Fibroblast of villous mesenchyme (primary cell): ENCODE measurements around the gene KRT34. TPM values are rescaled to one million over a fixed set of nuclear protein-coding genes. Genes with fewer than 3 reads are reported as not detected.

Source experiments
- DNase-seq: peaks from one replicate; pipeline ENCODE4 v3.0.0-alpha.2; 2010; ENCODE audit warnings: low read depth
- H3K4me3 ChIP-seq: 2 replicates; pipeline ENCODE4 v1.5.1; 2011; ENCODE audit warnings: low read depth, mild to moderate bottlenecking, low read length
- total RNA-seq: library from RNA; depleted of rRNA; stranded (reverse); fragments of >200 nt; gene quantifications from 2 replicates; pipeline ENCODE4 v1.2.3, GENCODE V29; 2012
- TF ChIP-seq, protein P1 (sequence below): IDR thresholded peaks from 2 replicates; pipeline ENCODE4 v1.5.1; 2012; ENCODE audit warnings: low read depth, mild to moderate bottlenecking, low read length; ENCODE audit not compliant: insufficient read depth

Gene KRT34
- total RNA-seq, 1 donor = 28.9 TPM

DNA sequence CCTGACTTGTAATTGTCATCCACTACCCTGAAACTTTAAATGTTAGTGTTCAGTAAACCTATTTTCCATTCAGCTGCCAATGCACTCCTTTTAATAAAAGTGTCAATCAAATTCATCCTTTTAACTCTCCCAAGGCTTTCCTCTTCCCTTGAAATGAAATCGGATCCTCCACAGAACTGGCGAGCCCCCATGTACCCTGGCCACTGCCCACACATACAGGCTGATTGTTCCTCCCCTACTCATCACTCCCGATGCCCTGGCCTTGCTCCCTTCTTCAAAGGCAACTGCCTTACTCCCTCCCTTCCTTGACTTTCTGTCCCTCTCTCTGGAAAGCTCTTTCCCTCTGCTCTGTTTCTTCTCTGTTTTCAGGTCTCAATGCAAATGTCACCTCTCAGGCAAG is 39.1 kb downstream of the KRT34 start:
- TF ChIP-seq, protein P1, sequence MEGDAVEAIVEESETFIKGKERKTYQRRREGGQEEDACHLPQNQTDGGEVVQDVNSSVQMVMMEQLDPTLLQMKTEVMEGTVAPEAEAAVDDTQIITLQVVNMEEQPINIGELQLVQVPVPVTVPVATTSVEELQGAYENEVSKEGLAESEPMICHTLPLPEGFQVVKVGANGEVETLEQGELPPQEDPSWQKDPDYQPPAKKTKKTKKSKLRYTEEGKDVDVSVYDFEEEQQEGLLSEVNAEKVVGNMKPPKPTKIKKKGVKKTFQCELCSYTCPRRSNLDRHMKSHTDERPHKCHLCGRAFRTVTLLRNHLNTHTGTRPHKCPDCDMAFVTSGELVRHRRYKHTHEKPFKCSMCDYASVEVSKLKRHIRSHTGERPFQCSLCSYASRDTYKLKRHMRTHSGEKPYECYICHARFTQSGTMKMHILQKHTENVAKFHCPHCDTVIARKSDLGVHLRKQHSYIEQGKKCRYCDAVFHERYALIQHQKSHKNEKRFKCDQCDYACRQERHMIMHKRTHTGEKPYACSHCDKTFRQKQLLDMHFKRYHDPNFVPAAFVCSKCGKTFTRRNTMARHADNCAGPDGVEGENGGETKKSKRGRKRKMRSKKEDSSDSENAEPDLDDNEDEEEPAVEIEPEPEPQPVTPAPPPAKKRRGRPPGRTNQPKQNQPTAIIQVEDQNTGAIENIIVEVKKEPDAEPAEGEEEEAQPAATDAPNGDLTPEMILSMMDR = no peak
- DNase-seq = no peak

DNA sequence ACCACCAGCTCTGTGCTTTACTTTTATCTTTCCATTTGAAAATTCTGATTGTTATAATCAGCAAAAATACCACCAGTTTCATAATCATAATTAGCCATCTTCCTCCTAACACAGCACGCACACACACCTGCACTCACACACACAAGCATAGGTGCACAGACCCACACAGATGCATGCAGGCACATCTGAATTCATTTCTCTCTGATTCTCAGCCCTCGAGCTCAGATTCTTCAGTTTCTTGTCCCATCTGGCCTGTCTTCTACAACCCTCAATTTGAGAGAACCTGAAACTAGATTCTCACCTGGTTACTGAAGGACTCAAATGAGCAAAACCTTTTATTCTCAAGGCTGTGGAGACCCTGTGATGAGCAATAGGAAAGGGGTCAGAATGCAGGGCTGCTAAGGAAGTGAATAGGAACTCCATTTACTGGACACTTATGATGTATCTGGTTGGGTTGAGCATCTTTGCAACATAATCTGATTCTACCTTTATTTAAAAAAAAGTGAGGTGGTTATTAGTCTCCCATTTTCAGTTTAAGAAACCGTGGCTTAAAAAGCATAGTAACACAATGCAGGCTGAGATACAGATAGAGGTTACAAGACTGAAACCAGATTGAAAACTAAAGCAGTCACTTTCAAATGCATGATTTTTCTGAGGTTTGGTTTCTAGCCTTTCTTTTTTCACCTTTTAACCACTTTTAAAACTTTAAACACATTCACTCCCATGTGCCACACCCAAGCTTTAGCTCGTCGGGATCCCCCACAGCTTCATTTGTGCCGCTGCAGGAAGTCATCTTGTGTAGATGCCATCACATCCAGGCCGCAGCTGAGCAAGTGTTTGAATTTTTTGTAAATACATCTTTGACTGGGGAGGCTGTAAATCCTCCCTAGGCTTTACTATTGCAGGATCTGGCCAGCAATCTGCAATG is 40.9 kb downstream of the KRT34 start:
- TF ChIP-seq, protein P1 = no peak
- H3K4me3 ChIP-seq = no peak overlapping the region
- no peak for DNase-seq

More for the DNA sequence above, 39.1 kb downstream of the KRT34 start:
- H3K4me3 ChIP-seq = no peak overlapping the region

- no peak overlapping the region for H3K4me3 ChIP-seq
- TF ChIP-seq, protein P1 = no peak
- no peak for DNase-seq
These were observed 41.6 kb downstream of the KRT34 start for GRCh38 chr17:41340494-41340893.

- TF ChIP-seq, protein P1 = no peak
- DNase-seq = no peak
- no peak overlapping the region for H3K4me3 ChIP-seq
These were observed 42.4 kb downstream of the KRT34 start for GRCh38 chr17:41339571-41340172.

DNA sequence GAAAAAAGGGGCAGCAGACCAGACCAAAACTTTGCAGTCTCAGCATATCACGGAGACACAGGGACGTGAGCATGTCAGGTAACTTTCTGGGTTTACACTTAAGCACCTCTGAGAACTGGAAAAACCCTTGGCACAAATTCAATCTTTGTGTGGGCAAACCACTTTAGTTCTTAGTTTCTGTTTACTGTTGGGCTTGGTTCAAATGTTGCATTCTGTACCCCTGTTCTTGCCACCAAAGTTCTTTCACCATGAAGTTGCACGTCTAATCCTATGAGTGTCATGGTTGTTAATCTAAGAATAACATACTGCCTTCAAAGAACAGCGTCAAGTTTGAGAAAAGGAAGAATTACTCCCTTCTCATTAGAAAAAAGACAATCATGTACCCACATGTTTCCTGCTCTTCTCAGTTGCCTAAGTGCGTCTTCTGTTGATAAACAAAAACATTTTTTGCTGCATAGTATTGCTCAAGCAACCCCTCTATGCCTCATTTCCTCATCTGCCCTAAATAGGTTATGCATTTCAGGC is 43.1 kb downstream of the KRT34 start:
- TF ChIP-seq, protein P1 = no peak
- no peak overlapping the region for H3K4me3 ChIP-seq
- peak; percentile 81 for DNase-seq

DNA sequence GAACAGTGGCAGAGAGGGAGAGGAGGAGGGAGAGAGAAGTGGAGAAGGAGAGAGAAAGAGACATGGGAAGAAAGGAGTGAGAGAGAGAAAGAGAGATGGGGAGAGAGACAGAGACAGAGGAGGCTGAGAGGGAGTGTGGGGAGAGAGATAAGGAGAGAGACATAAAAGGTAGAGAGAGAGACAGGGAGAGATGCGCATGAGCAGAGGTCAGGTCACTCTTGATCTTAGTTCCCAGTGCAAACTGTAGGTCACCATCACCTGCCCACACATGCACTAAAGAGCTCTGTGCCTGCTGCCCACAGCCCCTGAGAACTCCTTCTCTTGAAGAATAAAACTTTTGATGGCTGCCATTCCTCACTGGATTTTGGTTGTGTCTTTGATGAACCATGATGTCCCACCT is 46.4 kb downstream of the KRT34 start:
- no peak overlapping the region for H3K4me3 ChIP-seq
- TF ChIP-seq, protein P1 = no peak
- no peak for DNase-seq
